ENCODE results near the gene HAPLN3. TPM values are rescaled to one million over a fixed set of nuclear protein-coding genes. Genes with fewer than 3 reads are reported as not detected.

Gene HAPLN3
- total RNA-seq, 1 experiment from 2014 or later = 42.4 TPM

GRCh38 chr15:88913017-88913849 lies 17.9 kb upstream of the HAPLN3 start, which contains the start of gene MFGE8:
Gene MFGE8, minus strand, starts transcription at chr15:88913379. Its CDS starts 60 bp downstream, at chr15:88913319.
- Mint-ChIP-seq H3K27ac (peak within 1 kb of the TSS; percentile 96 to 97 (median 97)), H3K9me3 (peaks cover 0 to 2% of the 10 kb centered on the region in 2 experiments), H3K36me3 (ENCODE audit: insufficient read depth in 1 of 3, low read depth in 3 of 3) (peaks cover 34 to 43% (median 40%) of the 10 kb centered on the region in 3 experiments), H3K27me3 (ENCODE audit: low read depth) (no peaks in the 10 kb centered on the region; the same call in none of the 2 replicates), H3K4me3 (peak within 1 kb of the TSS; percentile 82 to 98), H3K4me1 (peaks cover 36 to 48% of the 10 kb centered on the region in 2 experiments)
- Histone ChIP-seq H4K20me1 (ENCODE audit: control insufficient read depth, insufficient read depth, insufficient read length) (no peaks in the 10 kb centered on the region), H2AFZ (ENCODE audit: low read length) (no peak within 1 kb of the TSS), H3K18ac (ENCODE audit: insufficient read length, low read depth, low read length) (peak within 1 kb of the TSS; percentile 21), H2BK12ac (ENCODE audit: insufficient read length, low read depth, low read length) (no peak within 1 kb of the TSS), H4K91ac (ENCODE audit: insufficient read length, low read depth, low read length) (no peak within 1 kb of the TSS), H3K27me3 (ENCODE audit: insufficient read depth, low read length) (no peaks in the 10 kb centered on the region), H3K23me2 (ENCODE audit: insufficient read length, low read depth, low read length, poor library complexity, severe bottlenecking) (peaks cover 9% of the 10 kb centered on the region), H2AK5ac (ENCODE audit: insufficient read length, low read length) (no peak within 1 kb of the TSS), H3K79me1 (ENCODE audit: insufficient read depth, low read depth, low read length, poor library complexity, severe bottlenecking) (peaks cover 26% of the 10 kb centered on the region), H2BK15ac (ENCODE audit: low read depth, low read length) (no peak within 1 kb of the TSS), H3K23ac (ENCODE audit: insufficient read length, low read depth, low read length) (no peak within 1 kb of the TSS), H3K14ac (ENCODE audit: insufficient read depth, low read length) (peak within 1 kb of the TSS; percentile 61; the same call in 1 of the 2 replicates), H3K4me2 (ENCODE audit: insufficient read depth, insufficient read length, low read length) (peak within 1 kb of the TSS; percentile 100), H3K9ac (ENCODE audit: extremely low read depth, insufficient read length, low read length) (peak within 1 kb of the TSS; percentile 36), H4K8ac (replicated peaks; ENCODE audit: insufficient read length, low read depth, low read length) (no peak within 1 kb of the TSS), H3T11ph (ENCODE audit: low read length) (no peak within 1 kb of the TSS), H2BK120ac (ENCODE audit: low read depth, low read length, poor library complexity, severe bottlenecking) (no peak within 1 kb of the TSS), H4K5ac (ENCODE audit: insufficient read length, low read depth, low read length) (no peak within 1 kb of the TSS), H2BK5ac (ENCODE audit: insufficient read length, low read length) (no peak within 1 kb of the TSS), H3K9me3 (ENCODE audit: control insufficient read depth, low read depth, low read length) (no peaks in the 10 kb centered on the region), H2BK20ac (ENCODE audit: low read depth, low read length, poor library complexity, severe bottlenecking) (no peak within 1 kb of the TSS), H3K27ac (ENCODE audit: insufficient read length, low read depth, low read length) (no peak within 1 kb of the TSS), H3K79me2 (ENCODE audit: insufficient read depth, low read length) (peaks cover 23% of the 10 kb centered on the region; the same call in 1 of the 2 replicates), H3K56ac (ENCODE audit: insufficient read length, low read depth, low read length) (no peak within 1 kb of the TSS), H3K4me1 (ENCODE audit: insufficient read depth, low read length) (peaks cover 8% of the 10 kb centered on the region), H3K4ac (ENCODE audit: low read depth, low read length) (no peak within 1 kb of the TSS)
- peak; percentile 41 for TF ChIP-seq CTCF (conservative IDR thresholded peaks at IDR 0.05)
- no CpG with 5 or more reads among the region's 67 CpGs for WGBS (ENCODE audit: extremely low coverage, insufficient read length, low lambda C conversion rate)
- peak; percentile 92 for DNase-seq
